NCI-H524 (cell line): ENCODE data around the gene NPEPL1.
"Not testable (repeated sequence)": the region's sequence is repeated elsewhere in the genome, so short reads cannot be mapped to it uniquely, and the experiment has no call there.

Source experiments
- DNase-seq, 2 experiments: peaks; one replicate each; lab custom pipeline; 2025; lab: John Stamatoyannopoulos, UW

NPEPL1 gene

GRCh38 chr20:58714340-58714922 lies 21.8 kb downstream of the NPEPL1 start:
- no peak for DNase-seq

- DNase-seq = no peak
Measured at GRCh38 chr20:58714923-58715351, 22.3 kb downstream of the NPEPL1 start.

GRCh38 chr20:58715391-58715800 lies 22.8 kb downstream of the NPEPL1 start:
- DNase-seq = no peak

GRCh38 chr20:58715801-58716475 lies 23.3 kb downstream of the NPEPL1 start:
- DNase-seq = no peak

- DNase-seq = no peak
Measured at GRCh38 chr20:58716476-58717277, 24.1 kb downstream of the NPEPL1 start.

GRCh38 chr20:58717278-58718091 lies 24.9 kb downstream of the NPEPL1 start:
- DNase-seq = no peak

- DNase-seq = no peak
Measured at GRCh38 chr20:58718121-58718563, 25.5 kb downstream of the NPEPL1 start.

GRCh38 chr20:58718729-58719128 lies 26.1 kb downstream of the NPEPL1 start:
- no peak for DNase-seq

- DNase-seq = no peak
Measured at GRCh38 chr20:58719258-58719657, 26.7 kb downstream of the NPEPL1 start.

- DNase-seq = no peak
Measured at GRCh38 chr20:58719971-58720371, 27.4 kb downstream of the NPEPL1 start.

- no peak for DNase-seq
Measured at GRCh38 chr20:58720890-58721289, 28.3 kb downstream of the NPEPL1 start.

- DNase-seq = no peak
Measured at GRCh38 chr20:58721951-58722778, 29.6 kb downstream of the NPEPL1 start.

- DNase-seq = no peak
Measured at GRCh38 chr20:58722877-58723627, 30.5 kb downstream of the NPEPL1 start.

GRCh38 chr20:58723628-58723984 lies 31.0 kb downstream of the NPEPL1 start:
- no peak for DNase-seq

GRCh38 chr20:58726156-58726555 lies 33.6 kb downstream of the NPEPL1 start:
- DNase-seq = not testable (repeated sequence)

- DNase-seq = no peak
Measured at GRCh38 chr20:58731192-58731591, 38.6 kb downstream of the NPEPL1 start.

- no peak for DNase-seq
Measured at GRCh38 chr20:58737198-58737597, 44.6 kb downstream of the NPEPL1 start.

GRCh38 chr20:58740356-58741308 lies 48.0 kb downstream of the NPEPL1 start:
- no peak for DNase-seq

GRCh38 chr20:58741384-58741783 lies 48.8 kb downstream of the NPEPL1 start:
- no peak for DNase-seq
